ENCODE measurements around the gene PPARD.

GRCh38 chr6:35388030-35388429, 45.7 kb downstream of the PPARD start:
- TF ChIP-seq MAX (IDR thresholded peaks at IDR 0.05) = no peak
- no peak for TF ChIP-seq RAD21 (IDR thresholded peaks at IDR 0.05; ENCODE audit: low read depth)
- TF ChIP-seq EGR1 (IDR thresholded peaks at IDR 0.05) = no peak
- TF ChIP-seq EP300 (IDR thresholded peaks at IDR 0.05; ENCODE audit: borderline replicate concordance) = no peak
- TF ChIP-seq, protein P1, sequence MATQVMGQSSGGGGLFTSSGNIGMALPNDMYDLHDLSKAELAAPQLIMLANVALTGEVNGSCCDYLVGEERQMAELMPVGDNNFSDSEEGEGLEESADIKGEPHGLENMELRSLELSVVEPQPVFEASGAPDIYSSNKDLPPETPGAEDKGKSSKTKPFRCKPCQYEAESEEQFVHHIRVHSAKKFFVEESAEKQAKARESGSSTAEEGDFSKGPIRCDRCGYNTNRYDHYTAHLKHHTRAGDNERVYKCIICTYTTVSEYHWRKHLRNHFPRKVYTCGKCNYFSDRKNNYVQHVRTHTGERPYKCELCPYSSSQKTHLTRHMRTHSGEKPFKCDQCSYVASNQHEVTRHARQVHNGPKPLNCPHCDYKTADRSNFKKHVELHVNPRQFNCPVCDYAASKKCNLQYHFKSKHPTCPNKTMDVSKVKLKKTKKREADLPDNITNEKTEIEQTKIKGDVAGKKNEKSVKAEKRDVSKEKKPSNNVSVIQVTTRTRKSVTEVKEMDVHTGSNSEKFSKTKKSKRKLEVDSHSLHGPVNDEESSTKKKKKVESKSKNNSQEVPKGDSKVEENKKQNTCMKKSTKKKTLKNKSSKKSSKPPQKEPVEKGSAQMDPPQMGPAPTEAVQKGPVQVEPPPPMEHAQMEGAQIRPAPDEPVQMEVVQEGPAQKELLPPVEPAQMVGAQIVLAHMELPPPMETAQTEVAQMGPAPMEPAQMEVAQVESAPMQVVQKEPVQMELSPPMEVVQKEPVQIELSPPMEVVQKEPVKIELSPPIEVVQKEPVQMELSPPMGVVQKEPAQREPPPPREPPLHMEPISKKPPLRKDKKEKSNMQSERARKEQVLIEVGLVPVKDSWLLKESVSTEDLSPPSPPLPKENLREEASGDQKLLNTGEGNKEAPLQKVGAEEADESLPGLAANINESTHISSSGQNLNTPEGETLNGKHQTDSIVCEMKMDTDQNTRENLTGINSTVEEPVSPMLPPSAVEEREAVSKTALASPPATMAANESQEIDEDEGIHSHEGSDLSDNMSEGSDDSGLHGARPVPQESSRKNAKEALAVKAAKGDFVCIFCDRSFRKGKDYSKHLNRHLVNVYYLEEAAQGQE (IDR thresholded peaks at IDR 0.05; ENCODE audit: low read depth) = no peak
- no peak for TF ChIP-seq USF1 (IDR thresholded peaks at IDR 0.05)
- no peak for TF ChIP-seq TAF1 (IDR thresholded peaks at IDR 0.05; ENCODE audit: low read depth)
- no peak for TF ChIP-seq CEBPB (IDR thresholded peaks at IDR 0.05)
